Neural cell (in vitro differentiated cells): ENCODE results near the gene NPRL2.

Experiments used
- EZH2 ChIP-seq: fragments of 200-600, 300-800 bp; shearing (Covaris generic), sonication (generic); IDR thresholded peaks from 2 replicates; pipeline ENCODE4 v1.6.1; 2014; ENCODE audit warnings: antibody characterized with exemption, low read length, borderline replicate concordance, mild to moderate bottlenecking; ENCODE audit not compliant: insufficient read depth, poor library complexity, severe bottlenecking
- TAF1 ChIP-seq: IDR thresholded peaks from 2 replicates; pipeline ENCODE4 v1.6.1; 2012; ENCODE audit warnings: low read depth
- TF ChIP-seq, protein P1 (sequence below): fragments of 450-650 bp; IDR thresholded peaks from 2 replicates; pipeline ENCODE4 v1.5.1; 2014; ENCODE audit warnings: antibody characterized with exemption, mild to moderate bottlenecking, moderate library complexity; ENCODE audit not compliant: poor library complexity, severe bottlenecking

DNA sequence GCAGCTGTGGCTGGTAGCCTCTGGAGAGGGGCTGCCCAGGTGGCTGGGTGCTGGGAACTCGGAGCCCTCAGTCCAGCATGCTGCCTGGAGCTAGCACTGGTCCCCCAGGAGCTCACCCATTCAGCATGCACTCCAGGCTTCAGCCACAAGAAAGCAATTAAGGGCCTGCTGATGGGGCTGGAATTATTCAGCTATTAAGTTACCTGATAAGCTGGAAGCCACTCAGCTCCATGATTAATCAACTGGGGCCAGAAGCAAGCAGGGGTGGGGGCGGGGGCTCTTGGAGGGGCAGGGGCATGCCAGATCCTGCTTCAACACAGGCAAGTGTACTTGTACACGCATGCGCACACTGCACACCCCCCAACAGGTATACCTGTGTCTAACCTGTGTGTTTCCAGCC lies 30.8 kb upstream of the NPRL2 start:
- TF ChIP-seq, protein P1, sequence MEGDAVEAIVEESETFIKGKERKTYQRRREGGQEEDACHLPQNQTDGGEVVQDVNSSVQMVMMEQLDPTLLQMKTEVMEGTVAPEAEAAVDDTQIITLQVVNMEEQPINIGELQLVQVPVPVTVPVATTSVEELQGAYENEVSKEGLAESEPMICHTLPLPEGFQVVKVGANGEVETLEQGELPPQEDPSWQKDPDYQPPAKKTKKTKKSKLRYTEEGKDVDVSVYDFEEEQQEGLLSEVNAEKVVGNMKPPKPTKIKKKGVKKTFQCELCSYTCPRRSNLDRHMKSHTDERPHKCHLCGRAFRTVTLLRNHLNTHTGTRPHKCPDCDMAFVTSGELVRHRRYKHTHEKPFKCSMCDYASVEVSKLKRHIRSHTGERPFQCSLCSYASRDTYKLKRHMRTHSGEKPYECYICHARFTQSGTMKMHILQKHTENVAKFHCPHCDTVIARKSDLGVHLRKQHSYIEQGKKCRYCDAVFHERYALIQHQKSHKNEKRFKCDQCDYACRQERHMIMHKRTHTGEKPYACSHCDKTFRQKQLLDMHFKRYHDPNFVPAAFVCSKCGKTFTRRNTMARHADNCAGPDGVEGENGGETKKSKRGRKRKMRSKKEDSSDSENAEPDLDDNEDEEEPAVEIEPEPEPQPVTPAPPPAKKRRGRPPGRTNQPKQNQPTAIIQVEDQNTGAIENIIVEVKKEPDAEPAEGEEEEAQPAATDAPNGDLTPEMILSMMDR, result no peak
- TF ChIP-seq EZH2 (no peak), TAF1 (no peak)
